Stimulated activated CD4-positive, alpha-beta T cell treated with anti-CD3 and anti-CD28 coated beads, TNF-alpha, amount 100 ng/mL, for 1 hour (primary cell): ENCODE measurements around the gene CRELD1.
"Not testable (repeated sequence)": the region's sequence is repeated elsewhere in the genome, so short reads cannot be mapped to it uniquely, and the experiment has no call there.

Source experiments
- DNase-seq, 3 donors: peaks; one replicate each; pipeline ENCODE4 v3.0.0-alpha.2; 2020; ENCODE audit warnings: low read depth in 3 of 3, low spot score in 1 of 3

CRELD1 gene

DNA sequence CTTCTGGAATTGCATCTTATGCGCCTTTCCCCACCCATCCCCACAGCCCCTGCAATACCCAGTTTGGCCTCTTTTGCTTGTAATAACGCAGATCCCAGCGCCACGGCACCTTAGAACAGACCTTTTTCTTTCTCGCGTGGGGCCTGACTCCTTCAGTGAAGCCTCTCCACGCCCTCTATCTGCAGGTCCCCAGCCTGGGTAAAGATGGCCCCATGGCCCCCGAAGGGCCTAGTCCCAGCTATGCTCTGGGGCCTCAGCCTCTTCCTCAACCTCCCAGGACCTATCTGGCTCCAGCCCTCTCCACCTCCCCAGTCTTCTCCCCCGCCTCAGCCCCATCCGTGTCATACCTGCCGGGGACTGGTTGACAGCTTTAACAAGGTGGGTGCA, 594 bp downstream of the CRELD1 start:
- no peak for DNase-seq

DNA sequence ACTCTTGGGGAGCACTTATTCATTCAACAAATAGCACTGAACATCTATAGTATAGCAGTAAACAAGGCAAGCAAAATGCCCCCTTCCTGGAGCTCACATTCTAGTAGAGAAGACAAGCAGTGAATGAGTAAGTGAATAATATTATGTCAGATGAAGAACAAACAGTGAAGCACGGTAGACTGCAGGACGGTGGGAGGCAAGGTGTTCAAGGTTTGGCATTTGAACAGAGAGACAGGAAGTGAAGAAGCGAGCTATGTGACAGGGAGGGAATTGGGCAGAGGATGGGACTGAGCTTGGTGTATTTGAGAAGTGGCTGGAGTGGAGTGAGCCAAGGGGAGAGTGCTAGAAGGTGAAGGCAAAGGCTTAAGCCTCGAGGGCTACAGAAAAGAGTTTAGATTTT, 1.4 kb downstream of the CRELD1 start:
- no peak for DNase-seq

DNA sequence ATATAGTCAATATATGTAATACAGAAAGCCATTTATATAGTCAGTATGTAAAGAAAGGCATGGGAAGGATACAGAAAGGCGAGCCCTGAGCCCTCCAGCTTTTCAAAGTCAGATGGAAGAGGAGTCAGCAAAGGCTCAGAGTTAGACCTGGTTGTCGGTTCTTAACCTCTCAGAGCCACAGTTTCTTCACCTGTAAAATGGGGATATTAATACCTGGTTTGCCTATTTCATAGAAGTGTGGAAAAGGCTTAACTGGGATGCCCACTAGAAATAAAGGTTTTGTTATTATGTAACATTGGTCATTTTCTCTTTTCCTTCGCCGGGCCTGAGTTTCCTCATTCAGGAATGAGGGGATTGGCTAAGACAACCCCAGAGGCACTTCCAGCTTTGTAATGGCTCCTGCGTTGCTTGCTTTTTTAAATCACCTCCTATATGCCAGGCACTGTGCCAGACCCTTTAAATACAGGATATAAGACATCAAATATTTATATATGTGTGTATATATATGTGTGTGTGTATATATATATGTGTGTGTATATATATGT, 2.4 kb downstream of the CRELD1 start:
- no peak for DNase-seq

DNA sequence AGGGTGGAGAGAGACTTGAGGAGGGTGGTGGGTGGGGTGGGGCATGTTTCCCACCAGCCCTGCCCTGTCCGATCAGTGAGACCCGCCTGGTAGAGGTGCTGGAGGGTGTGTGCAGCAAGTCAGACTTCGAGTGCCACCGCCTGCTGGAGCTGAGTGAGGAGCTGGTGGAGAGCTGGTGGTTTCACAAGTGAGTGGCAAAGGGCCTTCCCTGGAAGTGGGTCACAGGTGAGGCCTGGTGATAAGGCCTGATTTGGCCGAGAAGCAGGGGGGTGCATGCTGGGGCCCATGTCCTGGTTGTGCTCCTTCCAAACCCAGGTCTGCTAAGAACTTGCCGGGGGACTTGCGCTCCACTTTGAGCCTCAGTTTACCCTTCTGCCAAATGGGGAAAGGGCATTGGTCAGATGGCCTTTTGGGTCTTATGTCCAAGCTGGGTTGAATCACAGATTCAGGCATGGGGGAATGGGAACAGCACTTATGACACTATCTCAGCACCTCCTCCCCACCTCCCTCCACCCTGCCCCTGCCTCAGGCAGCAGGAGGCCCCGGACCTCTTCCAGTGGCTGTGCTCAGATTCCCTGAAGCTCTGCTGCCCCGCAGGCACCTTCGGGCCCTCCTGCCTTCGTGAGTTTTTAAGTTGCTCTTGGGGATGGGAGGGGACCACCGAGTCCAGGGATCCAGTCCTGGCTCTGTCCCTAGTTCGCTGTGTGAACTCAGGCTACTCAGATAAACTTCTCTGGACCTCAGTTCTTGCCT, 4.0 kb downstream of the CRELD1 start:
- no peak for DNase-seq

DNA sequence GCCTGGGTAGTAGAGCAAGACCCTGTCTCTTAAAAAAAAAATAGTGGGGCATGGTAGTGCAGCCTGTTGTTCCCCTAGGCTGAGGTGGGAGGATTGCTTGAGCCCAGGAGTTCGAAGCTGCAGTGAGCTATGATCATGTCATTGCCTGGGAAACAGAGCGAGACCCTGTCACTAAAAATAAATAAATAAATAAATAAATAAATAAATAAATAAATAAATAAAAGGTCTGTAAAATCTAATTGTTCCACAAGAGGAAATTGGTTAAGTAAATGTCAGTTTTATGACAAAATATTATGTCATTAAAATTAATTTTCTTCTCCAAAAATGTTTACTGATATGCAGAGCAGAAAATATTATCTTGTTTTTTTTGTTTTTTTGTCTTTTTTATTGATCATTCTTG, 5.3 kb downstream of the CRELD1 start:
- DNase-seq: no peak

DNA sequence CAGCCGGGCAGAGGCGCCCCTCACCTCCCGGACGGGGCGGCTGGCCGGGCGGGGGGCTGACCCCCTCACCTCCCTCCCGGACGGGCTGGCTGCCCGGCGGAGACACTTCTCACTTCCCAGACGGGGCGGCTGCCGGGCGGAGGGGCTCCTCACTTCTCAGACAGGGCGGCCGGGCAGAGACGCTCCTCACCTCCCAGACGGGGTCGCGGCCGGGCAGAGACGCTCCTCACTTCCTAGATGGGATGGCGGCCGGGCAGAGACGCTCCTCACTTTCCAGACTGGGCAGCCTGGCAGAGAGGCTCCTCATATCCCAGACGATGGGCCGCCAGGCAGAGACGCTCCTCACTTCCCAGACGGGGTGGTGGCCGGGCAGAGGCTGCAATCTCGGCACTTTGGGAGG, 6.3 kb downstream of the CRELD1 start:
- not testable (repeated sequence) for DNase-seq

DNA sequence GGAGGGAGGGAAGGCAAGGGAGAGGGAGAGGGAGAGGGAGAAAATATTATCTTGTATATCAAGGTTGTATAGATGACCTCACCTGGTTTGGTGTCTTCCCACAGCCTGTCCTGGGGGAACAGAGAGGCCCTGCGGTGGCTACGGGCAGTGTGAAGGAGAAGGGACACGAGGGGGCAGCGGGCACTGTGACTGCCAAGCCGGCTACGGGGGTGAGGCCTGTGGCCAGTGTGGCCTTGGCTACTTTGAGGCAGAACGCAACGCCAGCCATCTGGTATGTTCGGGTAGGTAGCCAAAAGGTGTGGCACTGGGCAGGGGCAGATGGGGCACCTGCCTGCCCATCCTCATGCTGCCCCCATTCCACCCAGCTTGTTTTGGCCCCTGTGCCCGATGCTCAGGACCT, 7.1 kb downstream of the CRELD1 start:
- no peak for DNase-seq

DNA sequence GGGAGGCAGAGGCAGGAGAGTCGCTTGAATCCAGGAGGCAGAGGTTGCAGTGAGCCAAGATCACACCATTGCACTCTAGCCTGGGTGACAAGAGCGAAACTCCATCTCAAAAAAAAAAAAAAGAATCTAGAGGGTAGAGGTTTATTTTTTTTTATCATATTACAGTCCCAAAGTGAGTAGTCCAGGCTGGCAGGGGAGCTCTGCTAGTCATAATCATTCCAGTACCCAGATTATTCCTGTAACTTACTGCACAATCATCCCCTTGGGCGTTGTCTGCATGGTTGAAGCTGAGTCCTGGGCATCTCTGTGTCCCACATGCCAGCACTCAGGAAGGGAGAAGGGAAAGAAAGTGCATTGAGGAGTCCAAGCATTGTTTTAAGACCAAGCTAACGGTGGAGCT, 8.5 kb downstream of the CRELD1 start:
- DNase-seq: no peak

DNA sequence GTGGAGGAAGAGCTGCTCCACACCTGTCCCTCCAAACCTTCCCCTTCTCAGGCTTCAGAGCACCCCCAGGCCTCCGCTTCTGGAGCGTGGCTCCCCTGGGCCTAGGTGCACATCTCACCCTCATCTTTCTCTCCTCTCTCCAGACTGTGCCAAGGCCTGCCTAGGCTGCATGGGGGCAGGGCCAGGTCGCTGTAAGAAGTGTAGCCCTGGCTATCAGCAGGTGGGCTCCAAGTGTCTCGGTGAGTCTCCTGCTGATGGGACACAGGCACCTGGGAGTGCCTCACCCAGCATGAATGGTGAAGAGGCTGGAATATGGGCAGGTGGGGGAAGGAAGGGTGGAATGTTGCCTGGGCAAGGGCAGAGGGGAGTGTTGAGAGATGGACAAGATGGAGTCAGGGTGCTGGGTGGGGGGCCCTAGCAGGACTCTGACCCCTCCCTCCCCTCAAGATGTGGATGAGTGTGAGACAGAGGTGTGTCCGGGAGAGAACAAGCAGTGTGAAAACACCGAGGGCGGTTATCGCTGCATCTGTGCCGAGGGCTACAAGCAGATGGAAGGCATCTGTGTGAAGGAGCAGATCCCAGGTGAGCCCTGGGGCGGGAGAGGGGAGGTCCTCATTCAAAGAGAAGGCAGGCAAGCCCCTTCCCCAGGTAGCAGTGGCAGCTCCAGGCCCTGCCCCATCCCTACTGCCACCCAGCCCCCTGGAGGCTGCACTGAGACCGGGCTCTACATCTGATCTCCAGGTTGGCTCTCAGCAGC, 9.5 kb downstream of the CRELD1 start:
- no peak for DNase-seq

DNA sequence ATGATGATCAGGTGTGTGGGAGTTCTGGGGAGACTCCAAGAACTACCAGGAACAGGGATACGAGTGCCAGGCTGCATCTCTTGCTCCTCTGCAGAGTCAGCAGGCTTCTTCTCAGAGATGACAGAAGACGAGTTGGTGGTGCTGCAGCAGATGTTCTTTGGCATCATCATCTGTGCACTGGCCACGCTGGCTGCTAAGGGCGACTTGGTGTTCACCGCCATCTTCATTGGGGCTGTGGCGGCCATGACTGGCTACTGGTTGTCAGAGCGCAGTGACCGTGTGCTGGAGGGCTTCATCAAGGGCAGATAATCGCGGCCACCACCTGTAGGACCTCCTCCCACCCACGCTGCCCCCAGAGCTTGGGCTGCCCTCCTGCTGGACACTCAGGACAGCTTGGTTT, 10.6 kb downstream of the CRELD1 start:
- no peak for DNase-seq

DNA sequence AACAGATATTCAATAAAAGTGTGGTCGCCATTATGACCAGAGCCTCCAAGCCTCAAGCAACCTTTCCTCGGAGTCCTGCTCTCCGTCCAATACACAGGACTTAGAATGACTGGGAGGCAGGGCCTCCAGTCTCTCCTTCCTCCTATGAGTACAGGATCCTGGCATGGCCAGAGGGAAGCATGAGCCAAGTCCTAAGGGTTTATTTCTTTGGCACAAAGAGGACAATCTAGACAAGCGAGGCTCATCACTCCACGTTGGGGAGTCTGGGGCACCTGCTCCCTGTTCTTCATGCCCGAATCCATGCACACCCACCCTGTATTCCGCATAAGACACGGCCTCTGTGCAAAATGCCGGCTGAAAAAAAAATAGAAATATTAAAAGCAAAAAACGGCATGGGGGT, 11.7 kb downstream of the CRELD1 start:
- DNase-seq: no peak

DNA sequence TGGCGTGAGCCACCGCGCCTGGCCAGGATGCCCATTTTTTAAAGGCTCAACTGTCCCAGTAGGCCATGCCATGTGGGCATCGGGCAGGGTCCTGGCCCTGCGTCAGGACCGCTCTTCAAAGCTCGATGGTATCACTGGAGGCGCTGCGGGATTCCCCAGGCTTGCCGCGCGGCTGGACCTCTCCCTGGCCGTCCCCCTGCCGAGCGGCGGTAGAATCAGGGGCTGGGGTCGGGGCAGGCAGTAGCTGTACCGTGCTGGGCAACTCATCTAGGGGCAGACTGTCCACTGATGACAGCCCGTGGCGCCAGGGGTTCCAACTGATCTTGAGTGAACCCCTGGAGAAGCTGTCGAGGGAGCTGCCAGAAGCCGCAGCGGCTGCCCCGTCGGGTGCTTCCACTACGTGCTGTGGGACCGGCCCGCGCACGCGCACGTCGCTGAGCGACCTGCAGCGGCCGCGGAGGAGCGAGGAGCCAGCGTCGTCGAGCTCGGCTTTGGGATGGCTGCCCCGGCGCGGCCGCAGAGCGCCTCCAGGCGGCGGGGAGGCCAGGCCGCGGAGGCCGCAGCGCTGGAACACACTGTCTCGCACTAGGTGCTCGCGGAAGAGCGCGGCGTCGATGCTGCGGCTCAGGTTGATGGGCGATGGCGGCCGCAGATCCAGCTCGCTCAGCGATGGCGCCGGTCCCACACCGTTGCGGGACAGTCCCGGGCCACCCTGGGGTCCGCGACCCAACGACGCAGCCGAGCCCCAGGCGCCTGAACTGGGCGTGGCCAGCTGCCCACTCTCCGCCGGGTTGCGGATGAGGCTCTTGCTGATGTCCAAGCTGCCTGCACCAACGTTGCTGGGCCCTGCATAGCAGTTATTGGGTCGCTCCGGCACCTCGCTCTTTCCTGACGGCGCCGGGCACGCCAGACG, 12.7 kb downstream of the CRELD1 start:
- DNase-seq: peak; percentile 64 to 75 (median 65)

DNA sequence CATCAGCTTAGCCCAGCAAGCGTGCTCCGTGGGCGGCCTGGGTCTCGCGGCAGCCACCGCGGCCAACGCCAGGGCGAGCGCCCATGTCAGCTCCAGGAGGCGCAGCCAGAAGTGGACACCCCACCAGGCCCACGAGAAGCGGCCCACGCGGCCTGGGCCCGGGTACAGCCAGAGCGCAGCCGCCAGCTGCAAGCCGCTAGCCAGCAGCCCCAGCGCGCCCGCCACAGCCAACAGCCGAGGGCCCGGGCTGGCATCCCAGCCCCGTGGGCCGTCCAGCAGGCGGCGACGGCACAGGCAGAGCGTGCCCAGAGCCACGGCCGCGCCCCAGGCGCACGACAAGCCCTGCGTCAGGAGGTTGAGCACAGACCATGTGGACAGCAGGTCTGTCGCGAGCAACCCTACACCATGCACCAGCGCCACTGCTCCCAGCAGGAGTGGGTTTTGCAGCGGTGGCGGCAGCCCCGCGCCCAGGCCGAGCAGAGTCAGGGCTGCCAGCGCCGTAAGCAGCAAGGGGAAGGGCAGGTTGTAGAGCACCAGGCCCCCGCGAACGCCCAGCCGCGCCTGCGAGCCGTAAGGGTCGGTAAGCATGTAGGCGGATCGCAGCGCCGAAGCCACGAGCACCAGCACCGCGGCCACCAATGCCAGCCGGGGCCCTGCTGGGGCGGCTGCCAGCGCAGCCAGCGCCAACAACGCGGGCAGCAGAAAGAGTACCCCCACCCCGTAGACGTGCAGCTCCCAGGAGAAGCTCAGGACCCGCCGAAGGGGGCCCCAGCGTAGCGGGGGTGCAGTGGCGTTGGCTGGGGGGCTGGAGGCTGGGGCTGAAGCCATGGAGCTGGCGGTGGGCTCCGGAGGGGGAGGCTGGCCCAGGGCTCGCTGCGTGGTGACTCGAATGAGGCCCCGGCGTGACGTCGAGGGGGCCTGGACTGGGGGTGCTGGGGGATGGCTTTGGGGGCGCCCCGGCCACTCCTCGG, 13.7 kb downstream of the CRELD1 start:
- no peak for DNase-seq

DNA sequence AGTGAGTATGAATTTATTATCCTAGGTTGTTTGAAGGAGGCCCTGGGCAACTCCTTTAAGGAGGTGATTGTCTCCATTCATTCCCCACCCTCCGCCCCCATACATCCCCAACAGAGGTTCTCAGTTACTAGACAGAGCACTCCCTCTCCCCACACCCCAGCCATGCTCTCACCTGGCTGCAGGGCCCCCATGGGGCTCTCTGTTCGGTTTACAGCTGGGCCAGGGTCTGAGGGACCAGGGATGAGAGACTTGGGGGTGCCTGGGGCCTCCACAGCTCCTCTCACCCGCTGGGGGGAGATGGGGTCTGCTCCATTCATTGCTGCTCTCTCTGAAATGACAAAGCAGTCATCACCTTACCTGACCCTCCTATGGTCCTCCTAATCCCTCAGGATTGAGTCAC, 15.0 kb downstream of the CRELD1 start:
- DNase-seq: no peak

DNA sequence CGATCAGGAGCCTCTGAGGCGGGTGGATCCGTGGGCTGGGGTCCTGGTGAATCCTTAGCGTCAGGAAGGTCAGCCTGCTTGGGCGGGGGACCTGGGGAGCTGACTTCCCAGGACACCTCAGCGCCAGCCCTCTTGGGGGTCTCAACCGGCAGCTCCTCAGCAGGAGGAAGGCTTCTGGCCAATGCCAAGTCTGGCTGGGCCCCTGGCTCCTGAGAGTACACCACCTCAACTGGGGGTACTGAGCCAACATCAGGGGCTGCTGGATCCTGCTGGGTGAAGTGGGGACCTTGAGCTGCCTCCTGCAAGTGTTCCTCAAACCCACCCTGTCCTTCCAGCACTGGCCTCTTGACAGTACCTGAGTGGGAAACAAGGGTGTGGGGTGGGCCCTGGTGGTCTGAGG, 15.5 kb downstream of the CRELD1 start:
- no peak for DNase-seq

DNA sequence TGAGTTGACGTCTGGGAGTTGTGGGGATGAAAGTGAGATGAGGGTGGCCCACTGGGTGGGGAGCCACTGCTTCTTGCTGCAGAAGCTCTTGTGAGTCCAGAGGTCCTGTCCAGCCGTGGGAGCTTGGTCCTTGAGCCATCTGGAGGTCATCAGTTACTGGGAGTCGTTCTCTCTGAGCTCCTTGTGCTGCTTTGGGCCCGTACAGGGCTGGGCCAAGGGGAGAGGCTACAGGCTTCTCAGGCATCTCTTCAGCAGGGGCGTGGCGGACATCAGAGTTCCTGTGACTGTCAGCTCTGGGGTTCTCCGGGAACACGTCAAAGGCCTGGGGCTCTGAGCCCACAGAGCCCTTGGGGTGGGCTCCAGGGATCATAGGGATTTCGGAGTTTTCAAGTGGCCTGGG, 16.0 kb downstream of the CRELD1 start:
- DNase-seq: no peak

DNA sequence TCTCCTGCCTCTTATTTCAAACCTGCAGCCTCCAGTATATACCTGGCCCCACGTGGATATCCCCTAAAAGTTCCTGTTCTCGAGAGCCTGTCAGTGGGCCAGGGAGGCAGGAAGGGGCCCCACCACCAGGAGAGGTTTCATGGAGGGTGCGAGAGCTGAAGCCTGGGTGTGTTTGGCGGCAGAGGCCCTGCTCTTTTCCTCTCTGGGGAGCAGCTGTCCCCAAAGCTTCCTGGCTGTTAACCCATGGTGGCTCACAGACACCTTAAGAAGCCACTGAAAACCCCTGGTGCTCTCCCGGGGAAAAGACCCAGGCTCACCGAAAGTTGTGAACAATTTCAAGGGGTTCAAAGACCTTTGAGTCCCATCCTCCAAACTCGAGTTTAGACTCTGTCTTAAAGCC, 17.5 kb downstream of the CRELD1 start:
- no peak for DNase-seq

DNA sequence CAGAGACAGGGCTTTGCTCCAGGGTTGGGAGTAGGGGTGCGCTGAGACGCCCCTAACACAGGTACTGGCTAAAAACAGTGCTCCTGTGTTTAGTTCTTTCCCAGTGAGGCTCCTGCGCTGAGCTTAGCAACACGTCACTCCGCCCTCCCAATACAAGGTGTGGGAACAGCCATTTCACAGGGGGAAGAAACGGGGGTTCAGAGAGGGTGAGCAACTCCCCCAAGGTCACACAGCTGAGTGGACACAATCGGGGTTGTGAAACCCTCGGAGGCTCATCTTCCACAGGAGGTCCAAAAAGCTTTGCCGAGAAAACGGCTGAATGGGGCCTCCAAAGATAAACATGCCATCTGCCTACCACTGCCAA, 17.9 kb downstream of the CRELD1 start:
- no peak for DNase-seq

DNA sequence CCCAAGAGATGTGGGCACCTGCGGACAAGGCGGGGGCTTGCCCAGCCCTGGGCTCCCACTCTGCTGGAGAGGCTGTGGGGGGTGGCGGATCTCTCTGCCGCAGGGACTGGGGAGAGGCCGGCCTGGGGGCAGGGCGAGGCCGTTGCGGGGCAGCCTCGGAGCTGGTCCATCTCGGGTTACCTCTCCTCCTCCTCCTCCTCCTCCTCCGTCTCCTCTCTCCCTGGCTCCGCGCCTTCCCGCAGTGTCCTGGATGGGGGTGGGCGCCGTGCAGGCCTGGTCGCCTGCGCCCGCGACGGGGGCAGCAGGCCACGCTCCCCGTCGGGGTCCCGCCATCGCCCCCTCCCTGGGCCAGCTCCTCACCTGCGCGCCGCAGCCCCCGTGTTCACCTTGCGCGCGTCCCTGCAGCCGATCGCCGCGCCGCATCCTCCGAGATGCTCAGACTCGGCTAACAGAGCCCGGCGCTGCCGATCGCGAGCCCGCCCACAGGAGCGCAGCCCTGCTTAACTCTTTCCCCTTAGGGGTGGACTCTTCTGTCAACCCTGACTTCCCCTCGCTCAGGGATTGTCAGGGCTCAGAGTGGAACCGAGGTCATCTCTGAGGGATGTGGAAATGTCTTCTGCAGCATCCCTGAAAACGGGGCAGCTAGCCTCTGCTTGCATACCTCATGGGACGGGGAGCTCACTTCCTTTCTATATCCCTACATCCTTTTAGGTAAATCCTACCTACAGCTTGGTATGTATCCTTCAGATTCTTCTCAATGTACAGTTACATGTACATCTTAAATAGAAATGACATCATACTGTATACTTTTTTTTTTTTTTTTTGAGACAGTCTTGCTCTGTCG, 18.6 kb downstream of the CRELD1 start, which contains the start of gene PRRT3:
Gene PRRT3 (minus strand): TSS at position 447 of the 844 bp plus-strand sequence. CDS start 2,293 bp downstream, outside the sequence.
- peak in 1 of 3 donors; percentile 46 for DNase-seq
